HG02623 (cell line): ENCODE data around the gene AUP1.
"Not testable (repeated sequence)": the region's sequence is repeated elsewhere in the genome, so short reads cannot be mapped to it uniquely, and the experiment has no call there.

Experiments used
- ATAC-seq: cut with Tn5 transposase; IDR thresholded peaks from one replicate; pipeline ENCODE4 v1.9.1; 2021; ENCODE audit warnings: moderate library complexity; ENCODE audit not compliant: unreplicated experiment

The AUP1 gene

GRCh38 chr2:74499267-74499939 is 30.1 kb downstream of the AUP1 start, which contains the start of gene LBX2:
TSS of gene LBX2 (minus strand) at chr2:74499603. CDS start at chr2:74499537, 66 bp downstream.
- ATAC-seq, result no peak

GRCh38 chr2:74498500-74499266 is 30.8 kb downstream of the AUP1 start:
- no peak for ATAC-seq

- ATAC-seq, result no peak
These were observed 31.6 kb downstream of the AUP1 start for GRCh38 chr2:74497777-74498499.

- no peak for ATAC-seq
These were observed 32.3 kb downstream of the AUP1 start for GRCh38 chr2:74496997-74497776.

- no peak for ATAC-seq
These were observed 34.1 kb downstream of the AUP1 start for GRCh38 chr2:74495440-74495839.

GRCh38 chr2:74493546-74493945 is 36.0 kb downstream of the AUP1 start:
- no peak for ATAC-seq

GRCh38 chr2:74491648-74492544 is 37.6 kb downstream of the AUP1 start:
- ATAC-seq, result no peak

GRCh38 chr2:74489906-74490305 is 39.6 kb downstream of the AUP1 start:
- no peak for ATAC-seq

- ATAC-seq, result no peak
These were observed 40.6 kb downstream of the AUP1 start for GRCh38 chr2:74488643-74489481.

GRCh38 chr2:74486141-74486540 is 43.4 kb downstream of the AUP1 start:
- no peak for ATAC-seq

GRCh38 chr2:74483675-74484164 is 45.8 kb downstream of the AUP1 start:
- not testable (repeated sequence) for ATAC-seq

GRCh38 chr2:74482801-74483674 is 46.5 kb downstream of the AUP1 start, which contains the start of the genes CCDC142 and TTC31:
TSS of gene CCDC142 (minus strand) at chr2:74482998. CDS start at chr2:74482837, 161 bp downstream.
TSS of gene TTC31 (plus strand) at chr2:74483081. CDS start at chr2:74483096, 15 bp downstream.
- peak; percentile 87 for ATAC-seq

GRCh38 chr2:74481961-74482800 is 47.3 kb downstream of the AUP1 start:
- peak; percentile 29 for ATAC-seq

GRCh38 chr2:74481431-74481830 is 48.1 kb downstream of the AUP1 start:
- ATAC-seq, result no peak
